NCI-H146 treated with DMSO at 0.1 percent for 48 hours (cell line): ENCODE measurements around the gene AQP12A.

ENCODE experiments used
- DNase-seq: peaks from one replicate; lab custom pipeline; 2025; ENCODE audit not compliant: unreplicated experiment; lab: John Stamatoyannopoulos, UW

AQP12A gene

GRCh38 chr2:240703417-240704341, 12.0 kb downstream of the AQP12A start:
- no peak for DNase-seq

- DNase-seq = no peak
Measured at GRCh38 chr2:240704651-240705050, 13.0 kb downstream of the AQP12A start.

GRCh38 chr2:240705204-240705791, 13.6 kb downstream of the AQP12A start:
- no peak for DNase-seq

GRCh38 chr2:240707043-240707756, 15.5 kb downstream of the AQP12A start:
- DNase-seq = no peak

DNA sequence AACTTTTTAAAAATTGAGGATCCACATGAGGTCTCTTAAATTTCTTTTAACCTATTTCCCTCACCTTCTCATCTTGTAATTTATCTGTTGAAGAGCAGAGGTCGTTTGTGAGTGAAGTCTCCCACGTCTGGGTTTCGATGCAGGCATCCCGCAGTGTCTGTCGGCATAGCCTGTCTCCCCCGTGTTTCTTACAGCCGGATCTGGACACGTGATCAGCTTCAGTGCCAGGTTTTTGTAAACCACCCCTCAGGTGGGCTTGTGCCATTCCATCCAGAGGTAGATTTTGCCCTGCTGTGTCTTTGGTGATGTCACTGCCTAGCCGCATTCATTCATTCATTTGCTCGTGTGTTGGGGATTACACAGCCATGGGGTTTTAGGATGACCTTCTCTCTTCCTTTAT, 16.2 kb downstream of the AQP12A start:
- no peak for DNase-seq

- no peak for DNase-seq
Measured at GRCh38 chr2:240708457-240708856, 16.8 kb downstream of the AQP12A start.

DNA sequence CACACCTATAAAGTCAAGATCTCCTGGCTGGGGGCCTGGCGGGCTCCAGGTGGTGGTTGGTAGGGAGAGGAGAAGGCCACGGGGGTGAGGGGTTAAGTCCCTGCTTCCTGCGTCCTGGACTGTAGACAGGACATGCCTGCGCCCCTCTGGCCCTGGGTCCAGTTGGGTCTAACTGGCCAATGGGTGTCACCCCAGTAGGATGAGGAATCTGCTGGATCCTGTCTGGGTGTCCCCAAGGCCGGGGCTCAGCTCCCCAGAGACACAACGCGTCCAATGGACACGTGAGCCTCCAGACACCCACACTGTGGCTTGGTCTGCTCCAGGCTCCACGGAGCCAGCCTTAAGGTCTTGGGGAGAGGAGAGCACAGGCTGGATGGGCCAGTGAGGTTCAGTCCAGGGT, 19.6 kb downstream of the AQP12A start:
- no peak for DNase-seq

DNA sequence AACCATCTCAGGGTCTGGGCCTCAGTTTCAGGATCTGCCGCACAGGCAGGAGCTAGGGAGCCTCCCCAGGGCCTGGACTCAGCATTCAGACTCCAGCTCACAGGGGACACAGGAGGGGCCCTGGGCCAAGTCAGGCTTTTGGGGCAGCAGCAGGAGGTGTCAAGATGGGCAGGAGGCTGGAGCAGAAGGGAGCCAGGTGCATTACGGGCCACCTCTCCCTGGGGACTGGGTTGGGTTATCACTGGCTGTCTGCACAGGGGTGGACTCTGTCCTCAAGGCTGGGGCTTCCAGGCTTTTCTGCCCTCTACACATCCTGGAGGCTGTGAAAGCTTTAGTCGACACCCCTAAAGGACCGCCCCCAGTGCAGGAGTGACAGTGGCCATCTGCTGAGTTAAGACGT, 20.0 kb downstream of the AQP12A start:
- DNase-seq = no peak

DNA sequence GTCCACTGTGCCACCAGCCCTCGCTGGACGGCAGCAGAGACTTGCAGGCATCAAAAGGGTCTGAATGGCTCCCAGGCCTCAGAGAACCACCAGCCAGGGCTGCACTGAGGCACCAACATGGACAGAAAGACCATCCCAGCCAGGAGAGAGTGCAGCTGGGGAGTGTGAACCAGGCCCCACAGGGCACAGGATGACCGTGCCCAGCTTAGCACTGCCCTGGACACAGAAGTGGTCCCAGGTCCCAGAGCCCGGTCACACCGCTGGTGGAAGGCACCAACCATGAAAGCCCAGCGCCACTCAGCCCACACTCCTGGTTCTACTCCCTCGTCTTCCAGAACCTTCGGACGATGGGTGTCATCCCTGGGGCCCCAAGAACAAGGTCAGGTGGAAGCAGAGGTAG, 20.5 kb downstream of the AQP12A start:
- DNase-seq = no peak

DNA sequence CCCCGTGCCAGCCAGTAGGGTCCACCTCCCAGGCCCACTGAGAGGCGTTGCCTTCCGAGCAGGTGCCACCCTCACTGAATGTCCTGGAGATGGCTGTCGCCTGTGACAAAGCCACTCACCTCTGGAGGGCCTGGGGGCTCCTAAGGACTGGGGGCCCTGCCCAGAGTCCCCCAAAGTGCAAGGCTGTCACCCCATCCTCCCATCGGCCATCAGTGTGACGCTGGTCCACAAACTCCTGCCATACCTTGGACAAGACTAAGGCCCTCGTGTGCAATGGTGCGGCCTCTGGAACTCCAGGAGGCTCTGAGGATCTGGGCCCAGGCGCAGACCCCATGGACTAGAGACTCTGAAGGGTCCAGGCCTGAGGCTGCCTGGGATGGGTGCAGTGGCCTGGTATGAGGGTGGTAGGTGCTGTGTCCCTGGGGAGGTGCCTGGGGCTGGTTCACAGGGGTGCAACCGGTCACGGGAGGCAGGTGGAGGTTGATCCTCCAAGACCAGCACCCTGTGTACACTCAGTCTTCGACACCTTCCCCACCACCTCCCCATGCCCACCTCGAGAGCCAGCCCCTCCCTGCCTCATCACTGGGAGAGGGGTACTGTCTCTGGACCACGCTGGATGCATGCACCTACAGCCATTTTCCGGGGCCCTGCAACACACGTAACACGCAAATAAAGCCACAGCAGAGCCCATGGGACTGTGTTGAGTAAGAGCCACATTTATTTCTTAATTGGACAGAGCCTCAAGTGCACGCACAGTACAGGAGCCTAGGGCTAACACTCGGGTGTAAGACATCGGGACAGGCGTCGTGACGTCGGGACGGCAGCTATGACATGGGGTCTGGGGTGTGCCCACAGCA, 21.6 kb downstream of the AQP12A start:
- no peak for DNase-seq

DNA sequence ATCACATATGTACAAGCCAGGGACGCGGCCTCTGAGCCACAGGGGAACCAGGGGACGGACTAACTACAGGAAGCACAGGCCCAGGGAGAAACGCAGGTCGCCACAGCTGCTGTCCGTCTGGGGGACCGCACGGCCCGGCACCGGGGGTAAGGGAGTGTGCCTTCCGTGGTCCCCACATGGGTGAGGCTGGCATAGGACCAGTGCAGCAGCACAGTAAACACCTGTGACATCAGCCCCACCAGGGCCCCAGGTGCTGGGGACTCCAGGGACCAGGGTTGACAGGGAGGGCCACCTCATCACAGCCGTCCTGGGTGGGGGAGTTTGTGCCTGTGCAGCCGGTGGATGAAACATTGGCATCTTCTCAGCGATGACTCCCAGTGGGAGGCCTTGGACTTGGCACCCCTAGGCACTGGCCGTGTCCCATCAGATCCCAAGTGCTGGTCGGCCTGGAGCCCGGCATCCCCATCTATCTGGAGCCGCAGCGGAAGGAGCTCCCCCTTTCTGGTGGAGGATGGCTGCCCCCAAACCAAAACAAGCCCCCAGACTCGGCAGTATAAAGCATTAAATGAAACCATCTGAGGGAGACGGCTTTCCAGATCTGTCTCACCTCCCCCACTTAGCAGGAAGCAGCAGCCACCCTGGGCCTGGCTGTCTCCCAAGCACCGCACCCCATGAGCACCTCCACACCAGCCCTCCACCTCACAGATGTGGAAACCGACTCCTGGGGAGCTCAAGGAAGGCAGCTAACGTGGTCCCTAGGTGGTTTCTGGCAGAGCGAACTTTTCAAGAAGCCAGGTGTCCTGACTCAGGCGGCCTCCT, 22.5 kb downstream of the AQP12A start:
- DNase-seq = no peak

DNA sequence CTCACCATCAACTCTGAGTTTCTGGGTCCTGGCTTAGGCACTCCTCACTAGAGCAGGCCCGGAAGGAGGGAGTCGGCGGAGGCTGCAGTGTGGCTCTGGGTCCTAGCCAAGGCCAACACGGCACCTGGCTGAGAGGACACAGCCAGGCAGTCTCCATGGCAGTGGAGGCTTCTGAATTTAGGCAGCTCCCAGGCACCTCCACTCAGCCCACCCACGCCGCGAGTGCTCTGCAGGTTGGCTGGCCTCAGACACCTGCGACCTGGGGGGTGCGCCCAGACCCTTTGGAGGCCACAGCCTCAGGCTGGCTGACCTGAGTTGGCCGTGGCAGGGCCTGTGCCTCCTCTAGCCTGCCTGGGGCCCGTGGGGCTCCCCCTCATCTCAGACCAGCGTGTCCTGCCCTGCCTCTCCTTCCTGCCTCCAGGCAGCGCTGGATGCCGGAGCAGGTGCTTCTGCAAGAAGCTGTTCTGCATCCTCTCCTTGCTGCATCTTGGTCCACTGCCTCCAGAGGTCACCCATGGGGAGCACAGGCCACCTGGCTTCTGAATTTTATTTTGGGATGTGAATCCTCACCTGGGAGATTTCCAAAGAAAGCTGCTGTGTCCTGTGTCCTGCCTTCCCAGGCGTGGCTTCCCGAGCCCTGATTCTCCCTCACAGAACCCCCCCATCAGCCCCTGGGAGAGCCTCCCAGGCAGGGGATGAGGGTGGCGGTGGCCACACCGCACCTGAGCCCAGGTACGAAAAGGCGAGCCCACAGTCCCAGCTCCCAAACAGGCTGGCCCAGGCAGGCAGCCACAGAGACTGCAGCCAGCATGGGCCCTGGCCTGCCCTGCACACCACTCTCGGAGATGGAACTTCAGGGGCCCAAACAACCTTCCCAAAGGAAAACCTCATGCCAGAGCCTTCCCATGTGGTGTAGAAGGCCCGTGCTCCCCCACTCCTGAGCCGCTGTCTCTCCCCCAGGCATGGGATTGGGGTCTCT, 23.4 kb downstream of the AQP12A start:
- DNase-seq = no peak

- DNase-seq = no peak
Measured at GRCh38 chr2:240716130-240716798, 24.6 kb downstream of the AQP12A start.

GRCh38 chr2:240717181-240717641, 25.5 kb downstream of the AQP12A start:
- DNase-seq = no peak

DNA sequence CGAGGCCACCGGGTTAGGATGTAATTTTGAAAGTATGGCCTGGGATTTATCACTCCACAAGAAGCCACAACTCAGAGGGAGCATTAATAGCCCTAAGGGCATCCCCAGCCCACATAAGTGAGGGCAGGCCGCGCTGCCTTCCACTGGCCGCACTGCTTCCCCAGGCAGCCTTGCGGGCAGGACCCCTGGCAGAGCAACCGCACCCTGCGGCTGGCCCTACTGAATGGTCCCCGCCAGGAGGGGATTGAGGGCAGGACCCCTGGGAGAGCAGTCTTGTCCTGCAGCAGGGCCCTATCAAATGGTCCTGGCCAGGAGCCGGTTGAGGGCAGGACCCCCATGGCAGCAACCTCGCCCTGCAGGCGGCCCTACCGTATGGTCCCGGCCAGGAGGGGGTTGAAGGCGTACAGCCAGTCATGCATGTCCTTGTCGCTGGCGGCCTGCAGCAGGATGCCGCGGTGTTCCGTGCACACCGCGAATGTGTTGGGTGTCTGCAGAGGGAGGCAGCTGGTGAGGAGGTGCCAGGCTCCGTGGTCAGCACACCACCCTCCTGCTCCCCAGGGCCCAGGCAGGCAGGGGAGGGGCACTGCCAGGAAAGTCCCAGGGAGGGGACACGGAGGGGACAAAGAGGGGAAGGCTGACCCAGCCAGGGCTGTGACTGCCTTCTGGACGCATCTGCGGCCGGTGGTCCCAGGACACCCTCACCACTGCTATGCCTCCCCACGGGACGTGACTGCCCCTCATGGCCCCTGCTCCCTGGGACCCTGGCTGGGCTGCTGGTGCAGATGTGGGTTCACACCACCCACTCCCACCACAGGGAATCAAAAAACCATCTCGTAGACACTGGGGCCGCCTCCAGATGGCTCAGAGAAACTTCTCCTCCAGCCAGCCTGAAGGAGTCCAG, 26.3 kb downstream of the AQP12A start:
- no peak for DNase-seq

DNA sequence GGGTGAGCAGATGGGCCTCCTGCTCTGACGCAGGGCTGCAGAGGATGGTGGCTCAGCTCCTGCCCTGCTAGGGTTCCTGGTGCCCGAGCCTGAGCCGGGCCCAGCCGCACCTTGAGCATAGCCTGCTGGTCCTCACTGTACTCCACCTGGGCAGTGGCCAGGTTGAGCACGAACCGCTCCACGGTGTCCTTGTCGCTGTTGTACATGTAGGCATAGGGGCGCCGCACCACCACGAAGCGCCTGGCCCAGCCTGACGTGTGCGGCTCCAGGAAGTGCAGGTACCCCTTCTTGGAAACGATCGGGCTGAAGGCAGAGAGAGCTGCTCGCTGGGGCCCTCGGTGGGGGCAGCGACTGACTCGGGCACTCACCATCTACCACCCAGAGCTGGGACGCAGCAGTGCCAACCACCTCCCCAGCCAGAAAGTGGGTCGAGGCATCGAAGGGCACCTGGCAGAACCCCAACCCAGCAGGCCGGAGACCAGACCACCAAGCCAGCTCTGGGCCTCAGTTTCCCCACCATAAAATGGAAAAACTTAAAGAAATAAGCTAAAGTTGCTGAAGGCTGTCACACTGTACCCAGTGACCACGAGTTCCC, 27.3 kb downstream of the AQP12A start:
- DNase-seq = no peak
